ENCODE results near the gene CHDH.

Gene CHDH

GRCh38 chr3:53787016-53787415 lies 59.2 kb downstream of the CHDH start:
- DNase-seq = no peak

GRCh38 chr3:53780806-53781205 lies 65.4 kb downstream of the CHDH start:
- DNase-seq = no peak

GRCh38 chr3:53780171-53780570 lies 66.0 kb downstream of the CHDH start:
- DNase-seq = no peak

- DNase-seq = no peak
Measured at GRCh38 chr3:53778153-53778552, 68.1 kb downstream of the CHDH start.

- DNase-seq = no peak
Measured at GRCh38 chr3:53777468-53777867, 68.8 kb downstream of the CHDH start.

GRCh38 chr3:53776494-53777101 lies 69.6 kb downstream of the CHDH start:
- no peak for DNase-seq

- no peak for DNase-seq
Measured at GRCh38 chr3:53775834-53776251, 70.4 kb downstream of the CHDH start.

- no peak for DNase-seq
Measured at GRCh38 chr3:53775018-53775417, 71.2 kb downstream of the CHDH start.

GRCh38 chr3:53774414-53774813 lies 71.8 kb downstream of the CHDH start:
- no peak for DNase-seq

GRCh38 chr3:53773611-53774368 lies 72.4 kb downstream of the CHDH start:
- no peak for DNase-seq

GRCh38 chr3:53773021-53773436 lies 73.2 kb downstream of the CHDH start:
- DNase-seq = no peak

- no peak for DNase-seq
Measured at GRCh38 chr3:53772562-53772961, 73.7 kb downstream of the CHDH start.

- no peak for DNase-seq
Measured at GRCh38 chr3:53768478-53769459, 77.5 kb downstream of the CHDH start.

- no peak for DNase-seq
Measured at GRCh38 chr3:53766706-53767105, 79.5 kb downstream of the CHDH start.

GRCh38 chr3:53765753-53766152 lies 80.5 kb downstream of the CHDH start:
- DNase-seq = no peak

- no peak for DNase-seq
Measured at GRCh38 chr3:53764026-53764775, 82.0 kb downstream of the CHDH start.

GRCh38 chr3:53763353-53763752 lies 82.9 kb downstream of the CHDH start:
- no peak for DNase-seq
